LoVo (cell line): ENCODE results near the gene TICAM2.

Experiments
- DNase-seq: peaks from one replicate; pipeline ENCODE4 v3.0.0-alpha.2; 2016; ENCODE audit warnings: low spot score

Gene TICAM2

GRCh38 chr5:115607935-115608334 is 5.7 kb upstream of the TICAM2 start:
- no peak for DNase-seq

DNA sequence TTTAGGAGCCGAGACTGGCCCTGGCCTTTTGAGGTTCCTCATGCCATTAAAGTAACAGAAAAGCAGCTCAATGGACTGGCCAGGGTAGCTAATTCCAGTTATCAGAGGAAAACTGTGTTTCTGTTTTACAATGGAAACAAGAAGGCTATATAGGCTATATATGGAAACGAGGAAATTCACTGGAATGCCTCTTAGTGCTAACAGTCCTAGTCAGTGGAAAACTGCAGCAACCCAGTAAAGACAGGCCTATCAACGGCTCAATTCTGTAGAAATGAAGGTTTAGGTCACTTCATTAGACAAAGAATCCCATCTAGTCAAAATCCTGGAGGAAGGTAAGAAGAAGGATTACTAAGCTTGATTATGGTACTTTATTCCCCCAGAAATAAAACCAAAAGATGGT is 3.2 kb upstream of the TICAM2 start:
- DNase-seq, result no peak

- no peak for DNase-seq
Measured at GRCh38 chr5:115602591-115603125, 379 bp upstream of the TICAM2 start.

- no peak for DNase-seq
Measured at GRCh38 chr5:115600766-115601165, 1.5 kb downstream of the TICAM2 start.

- no peak for DNase-seq
Measured at GRCh38 chr5:115599924-115600323, 2.4 kb downstream of the TICAM2 start.

GRCh38 chr5:115599502-115599901 is 2.8 kb downstream of the TICAM2 start:
- no peak for DNase-seq

DNA sequence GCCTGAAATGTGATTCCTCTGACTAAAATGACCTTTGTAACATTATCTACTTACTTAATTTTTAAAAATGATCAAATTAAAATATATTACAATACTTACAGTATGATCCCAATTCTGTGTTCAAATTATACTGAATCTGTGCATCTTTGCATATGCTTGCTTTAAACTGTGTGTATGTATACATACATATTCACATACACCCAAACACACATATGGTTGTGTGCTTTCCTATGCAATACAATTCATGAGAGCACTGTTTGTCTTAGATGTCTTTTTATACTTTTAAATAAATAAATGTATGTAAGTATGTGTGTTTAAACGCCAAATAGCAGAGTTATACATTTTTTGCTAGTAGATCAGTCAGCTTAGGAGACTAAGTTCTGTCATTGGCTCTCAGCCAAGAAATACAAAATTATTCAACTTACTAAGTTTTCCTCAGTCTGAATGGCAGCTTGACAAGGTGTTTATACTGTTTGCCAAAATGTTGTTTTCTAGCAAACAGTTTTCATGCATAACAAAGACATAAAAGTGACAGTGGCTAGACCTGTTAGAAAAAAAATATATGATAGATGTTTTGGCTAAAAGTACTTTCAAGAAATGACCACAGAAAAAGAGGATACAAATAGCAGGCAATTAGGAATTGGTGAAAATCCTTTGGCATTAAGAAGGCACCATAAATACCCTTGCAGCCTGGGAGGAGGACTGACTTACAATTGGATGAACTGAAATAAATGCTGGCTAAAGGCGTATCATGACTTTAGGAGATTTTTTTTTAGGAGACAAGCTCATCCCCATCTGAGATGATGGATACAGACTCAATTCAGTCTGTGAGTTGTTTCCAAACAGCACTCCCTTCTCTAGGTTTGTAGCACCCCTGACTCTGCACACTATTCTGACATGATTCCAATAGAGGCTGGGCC is 7.9 kb downstream of the TICAM2 start:
- DNase-seq, result no peak

DNA sequence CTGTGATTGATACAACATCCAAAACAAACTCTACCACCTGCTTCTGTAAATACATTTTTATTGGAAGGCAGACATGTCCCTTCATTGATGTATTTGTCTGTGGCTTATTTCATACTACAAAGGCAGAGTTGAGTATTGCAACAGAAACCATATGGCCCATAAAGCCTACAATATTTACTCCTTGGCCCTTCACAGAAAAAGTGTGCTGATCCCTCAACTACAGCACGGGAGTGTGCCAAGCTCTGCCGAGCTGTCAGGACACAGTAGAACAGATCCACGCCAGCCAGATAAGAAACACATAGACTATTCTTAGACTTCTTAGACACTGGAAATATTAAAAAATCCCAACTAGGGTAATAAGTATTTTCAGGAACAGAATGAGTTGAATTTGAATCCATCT is 13.2 kb downstream of the TICAM2 start:
- DNase-seq, result no peak

DNA sequence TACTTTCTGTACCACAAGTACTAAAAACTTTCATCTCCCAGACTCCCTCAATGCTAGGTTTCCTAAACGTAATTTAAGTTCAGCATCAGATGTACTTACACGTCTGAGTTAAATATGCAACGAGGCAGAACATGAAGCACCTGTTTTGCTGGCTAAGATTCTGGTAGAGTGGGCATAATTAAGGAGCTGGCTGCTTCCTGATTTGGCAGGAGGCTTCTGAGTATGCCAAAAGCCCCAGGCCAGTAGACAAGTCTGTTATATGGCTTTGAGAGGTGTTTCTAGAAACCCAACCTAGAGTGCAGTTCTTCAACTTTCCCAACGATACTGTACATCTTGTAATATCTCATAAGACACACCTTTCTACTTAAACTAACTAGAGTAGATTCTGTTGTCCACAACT is 13.6 kb downstream of the TICAM2 start:
- DNase-seq, result no peak

GRCh38 chr5:115586525-115587146 is 15.6 kb downstream of the TICAM2 start:
- peak; percentile 53 for DNase-seq

DNA sequence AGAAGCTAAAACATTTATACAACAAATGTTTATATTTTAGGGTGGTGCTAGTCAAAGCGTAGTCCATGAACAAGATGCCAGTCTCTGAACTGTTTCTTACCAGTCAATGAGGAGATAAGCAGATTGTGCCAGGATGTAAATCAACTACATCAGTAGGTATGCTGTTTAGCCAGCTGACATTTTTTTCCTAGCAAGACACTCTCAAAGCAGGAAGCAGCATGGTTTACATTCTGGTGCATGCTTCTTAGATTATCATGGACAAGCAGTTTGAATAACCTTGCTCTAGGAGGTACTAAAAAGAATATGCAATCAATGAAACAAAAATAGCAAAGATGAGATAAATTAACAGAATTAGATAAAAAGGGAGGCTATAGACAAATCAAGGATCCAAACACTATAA is 17.0 kb downstream of the TICAM2 start:
- no peak for DNase-seq

- DNase-seq, result no peak
Measured at GRCh38 chr5:115584501-115584900, 17.8 kb downstream of the TICAM2 start.

DNA sequence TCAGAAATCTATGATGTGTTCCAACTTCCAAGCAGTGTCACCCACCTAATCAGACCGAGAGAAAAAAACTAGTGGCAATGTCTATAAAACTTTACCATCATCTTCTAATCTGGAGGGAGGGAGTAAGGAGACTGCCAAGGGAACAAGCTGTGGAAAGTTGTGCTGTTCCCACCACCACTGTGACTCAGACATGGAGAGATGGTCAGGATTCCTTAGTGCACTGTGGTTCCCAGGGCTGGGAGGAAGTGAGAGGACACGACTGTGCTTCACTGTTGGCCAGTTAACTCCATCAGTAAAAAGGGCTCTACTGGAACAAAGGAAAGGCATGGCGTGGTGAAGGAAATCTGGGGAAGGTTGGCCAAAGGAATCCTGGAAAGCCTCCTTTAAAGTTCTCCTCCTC is 18.8 kb downstream of the TICAM2 start:
- no peak for DNase-seq

GRCh38 chr5:115580941-115581340 is 21.3 kb downstream of the TICAM2 start:
- DNase-seq, result no peak

GRCh38 chr5:115579747-115580173 is 22.5 kb downstream of the TICAM2 start:
- no peak for DNase-seq

GRCh38 chr5:115579216-115579615 is 23.1 kb downstream of the TICAM2 start:
- no peak for DNase-seq

GRCh38 chr5:115578657-115579056 is 23.6 kb downstream of the TICAM2 start:
- no peak for DNase-seq

GRCh38 chr5:115577741-115578140 is 24.5 kb downstream of the TICAM2 start:
- no peak for DNase-seq

DNA sequence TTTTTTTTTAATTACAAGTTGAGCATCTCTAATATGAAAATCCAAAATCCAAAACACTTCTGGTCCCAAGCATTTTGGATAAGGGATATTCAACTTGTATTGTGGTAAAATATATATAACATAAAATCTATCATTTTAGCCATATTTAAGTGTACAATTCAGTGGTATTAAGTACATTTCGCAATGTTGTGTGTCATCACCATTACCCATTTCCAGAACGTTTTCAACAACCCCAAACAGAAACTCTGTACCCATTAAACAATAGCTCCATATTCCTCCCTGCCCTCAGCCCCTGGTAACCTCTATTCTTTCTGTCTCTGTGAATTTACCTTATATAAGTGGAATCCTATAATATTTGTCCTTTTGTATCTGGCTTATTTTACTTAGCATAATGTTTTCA is 24.9 kb downstream of the TICAM2 start:
- no peak for DNase-seq

DNA sequence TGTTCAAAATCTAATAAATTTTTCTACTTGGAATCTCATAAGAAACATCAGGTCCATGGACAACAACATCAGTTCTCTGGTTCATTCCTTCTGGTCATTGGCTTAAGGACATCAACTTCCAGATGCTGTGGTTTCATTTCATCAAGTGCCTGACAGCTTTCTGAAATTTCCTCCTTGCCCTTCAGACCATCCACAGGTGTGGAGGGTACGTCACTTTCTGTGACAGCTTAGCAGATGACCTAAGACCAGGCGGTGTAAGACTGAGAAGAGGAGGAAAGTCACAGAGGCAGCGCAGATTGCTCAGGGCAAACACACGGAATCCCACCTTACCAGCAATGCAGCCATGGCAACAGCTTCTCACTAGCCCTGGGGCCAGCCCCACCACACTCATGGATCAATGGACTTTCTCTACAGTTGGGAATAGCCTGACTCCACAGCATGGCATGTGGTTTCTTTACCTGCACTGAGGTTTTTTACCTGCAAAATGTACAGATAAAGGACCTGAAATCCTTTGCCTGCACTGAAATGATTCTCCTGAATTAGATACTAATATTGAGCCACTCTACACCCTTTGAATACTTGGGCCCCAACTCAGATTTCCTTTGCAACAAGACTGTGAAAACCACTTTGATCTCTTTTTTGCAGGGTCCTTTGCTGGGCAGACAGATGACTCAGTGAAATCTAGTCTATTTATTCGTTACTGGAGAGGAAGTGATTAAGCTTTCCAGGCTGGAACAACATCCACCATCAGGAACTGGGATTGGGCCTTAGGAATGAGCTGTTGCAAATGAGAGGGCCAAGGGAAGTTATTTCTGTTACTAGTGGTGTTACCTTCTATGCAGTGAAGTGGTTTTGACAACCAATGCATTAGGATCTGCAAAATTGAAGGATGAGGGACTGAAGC is 26.9 kb downstream of the TICAM2 start:
- no peak for DNase-seq

GRCh38 chr5:115573133-115573532 is 29.1 kb downstream of the TICAM2 start:
- no peak for DNase-seq

DNA sequence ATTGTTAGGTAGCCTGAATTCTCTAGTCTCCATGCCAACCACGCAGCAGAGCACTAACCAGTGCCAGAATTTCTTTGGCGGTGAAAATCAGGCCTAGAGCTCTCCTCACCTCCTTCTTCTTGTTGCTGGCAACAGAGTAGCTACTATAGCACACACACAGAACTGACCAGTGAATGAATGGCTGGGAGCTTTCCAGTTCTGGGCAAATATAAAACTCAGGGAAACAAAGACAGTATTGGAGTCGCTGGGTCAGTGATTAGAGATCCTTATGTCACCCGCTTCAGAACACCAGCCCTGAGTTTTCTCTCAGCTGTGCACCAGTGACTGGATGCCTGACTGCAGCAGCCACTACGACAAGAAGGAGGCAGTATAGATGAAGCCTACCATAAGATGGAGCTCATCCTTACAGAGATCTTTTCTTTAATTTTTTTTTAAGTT is 30.8 kb downstream of the TICAM2 start:
- no peak for DNase-seq
